Trophoblast cell (in vitro differentiated cells and primary cell): Measurements from ENCODE around the gene ADGRB3.
A peak's percentile ranks its signal among the peaks of the same experiment; 100 is the strongest.

Source experiments
- DNase-seq, 2 donors: peaks; one replicate each; pipeline ENCODE4 v3.0.0-alpha.2; 2016
- H2AFZ ChIP-seq: 2 replicates; pipeline ENCODE4 v1.6.1; 2013; ENCODE audit warnings: low read length, moderate library complexity, mild to moderate bottlenecking; ENCODE audit not compliant: insufficient read depth, poor library complexity
- H2AK5ac ChIP-seq: 2 replicates; pipeline ENCODE4 v1.6.1; 2013; ENCODE audit warnings: mild to moderate bottlenecking, low read length
- H2BK120ac ChIP-seq: 2 replicates; pipeline ENCODE4 v1.6.1; 2013; ENCODE audit warnings: low read length, mild to moderate bottlenecking, moderate library complexity; ENCODE audit not compliant: insufficient read depth, poor library complexity
- H2BK12ac ChIP-seq: 2 replicates; pipeline ENCODE4 v1.6.1; 2013; ENCODE audit warnings: mild to moderate bottlenecking, low read length, moderate library complexity
- H2BK5ac ChIP-seq: 2 replicates; pipeline ENCODE4 v1.6.1; 2013; ENCODE audit warnings: low read length, low read depth, moderate library complexity, mild to moderate bottlenecking; ENCODE audit not compliant: poor library complexity
- H3K14ac ChIP-seq: 2 replicates; pipeline ENCODE4 v1.6.1; 2013; ENCODE audit warnings: mild to moderate bottlenecking, low read length
- H3K18ac ChIP-seq: 2 replicates; pipeline ENCODE4 v1.6.1; 2013; ENCODE audit warnings: mild to moderate bottlenecking, low read length
- H3K23ac ChIP-seq: 2 replicates; pipeline ENCODE4 v1.6.1; 2013; ENCODE audit warnings: low read length
- H3K27ac ChIP-seq: 2 replicates; pipeline ENCODE4 v1.5.1; 2013; ENCODE audit warnings: low read depth, mild to moderate bottlenecking, inconsistent platforms, low read length, moderate library complexity
- H3K27me3 ChIP-seq: 2 replicates; pipeline ENCODE4 v1.6.1; 2013; ENCODE audit warnings: inconsistent platforms, mild to moderate bottlenecking, low read length, moderate library complexity; ENCODE audit not compliant: insufficient read depth
- H3K36me3 ChIP-seq, 2 experiments: 1 replicate in 1 of 2; 2 replicates in 1 of 2; pipeline ENCODE4 v1.6.1; 2013; ENCODE audit warnings: low read length in 2 of 2, mild to moderate bottlenecking in 2 of 2, moderate library complexity in 1 of 2; ENCODE audit not compliant: insufficient read depth in 2 of 2, control insufficient read depth in 1 of 2
- H3K4ac ChIP-seq: 2 replicates; pipeline ENCODE4 v1.6.1; 2013; ENCODE audit warnings: low read depth, mild to moderate bottlenecking, low read length, moderate library complexity
- H3K4me1 ChIP-seq, 2 experiments: 1 replicate in 1 of 2; 2 replicates in 1 of 2; pipeline ENCODE4 v1.6.1; 2013; ENCODE audit warnings: low read length in 2 of 2, mild to moderate bottlenecking in 2 of 2, moderate library complexity in 1 of 2; ENCODE audit not compliant: insufficient read depth in 2 of 2, control insufficient read depth in 1 of 2
- H3K4me2 ChIP-seq: 2 replicates; pipeline ENCODE4 v1.6.1; 2013; ENCODE audit warnings: inconsistent platforms, mild to moderate bottlenecking, low read length, moderate library complexity
- H3K4me3 ChIP-seq: 2 replicates; pipeline ENCODE4 v1.5.1; 2013; ENCODE audit warnings: mild to moderate bottlenecking, low read depth, low read length, inconsistent platforms
- H3K79me1 ChIP-seq: one replicate; pipeline ENCODE4 v1.6.1; 2013; ENCODE audit warnings: low read length
- H3K79me2 ChIP-seq: 2 replicates; pipeline ENCODE4 v1.6.1; 2013; ENCODE audit warnings: low read length, mild to moderate bottlenecking; ENCODE audit not compliant: control insufficient read depth, insufficient read depth, poor library complexity
- H3K9ac ChIP-seq: 2 replicates; pipeline ENCODE4 v1.6.1; 2013; ENCODE audit warnings: mild to moderate bottlenecking, low read length
- H3K9me3 ChIP-seq: 2 replicates; pipeline ENCODE4 v1.6.1; 2013; ENCODE audit warnings: low read depth, mild to moderate bottlenecking, control low read depth, inconsistent platforms, low read length; ENCODE audit not compliant: insufficient read depth
- H4K12ac ChIP-seq: 2 replicates; pipeline ENCODE4 v1.6.1; 2013; ENCODE audit warnings: low read depth, mild to moderate bottlenecking, low read length, moderate library complexity
- H4K8ac ChIP-seq: 2 replicates; pipeline ENCODE4 v1.6.1; 2013; ENCODE audit warnings: low read depth, mild to moderate bottlenecking, low read length, moderate library complexity
- H4K91ac ChIP-seq: one replicate; pipeline ENCODE4 v1.6.1; 2013; ENCODE audit warnings: low read depth, mild to moderate bottlenecking, low read length, moderate library complexity
- WGBS: extraction: QIAGEN DNeasy Blood & Tissue Kit; methylation state at CpG from one replicate; pipeline ENCODE4 v1.1.7; 2013; ENCODE audit warnings: missing lambda C conversion rate; ENCODE audit not compliant: insufficient read length, insufficient coverage; ENCODE audit errors: extremely low coverage; 5-methylcytosine and 5-hydroxymethylcytosine counted together

The ADGRB3 gene

GRCh38 chr6:69238067-69238466 lies 603.0 kb downstream of the ADGRB3 start:
- no peak overlapping the region for H4K8ac ChIP-seq
- no peak overlapping the region for H3K14ac ChIP-seq
- no peak overlapping the region for H2AFZ ChIP-seq
- no peak for DNase-seq
- H2AK5ac ChIP-seq: no peak overlapping the region
- H3K4ac ChIP-seq: no peak overlapping the region
- H3K27ac ChIP-seq: no peak overlapping the region
- no peaks in the 10 kb centered on the region for H3K79me2 ChIP-seq
- no peak overlapping the region for H2BK5ac ChIP-seq
- WGBS: no CpG with 5 or more reads among the region's 1 CpG
- H3K79me1 ChIP-seq: no peaks in the 10 kb centered on the region
- no peak overlapping the region for H2BK120ac ChIP-seq
- H4K12ac ChIP-seq: no peak overlapping the region
- H3K4me2 ChIP-seq: no peak overlapping the region
- H3K4me3 ChIP-seq: no peak overlapping the region
- H3K4me1 ChIP-seq: no peaks in the 10 kb centered on the region
- H4K91ac ChIP-seq: no peak overlapping the region
- no peak overlapping the region for H2BK12ac ChIP-seq
- H3K27me3 ChIP-seq: no peaks in the 10 kb centered on the region
- H3K18ac ChIP-seq: no peak overlapping the region
- H3K23ac ChIP-seq: no peak overlapping the region
- H3K36me3 ChIP-seq: no peaks in the 10 kb centered on the region
- H3K9me3 ChIP-seq: no peaks in the 10 kb centered on the region
- no peak overlapping the region for H3K9ac ChIP-seq

GRCh38 chr6:69246983-69247382 lies 611.9 kb downstream of the ADGRB3 start:
- Histone ChIP-seq H3K14ac (no peak overlapping the region), H3K9ac (no peak overlapping the region), H3K79me1 (no peaks in the 10 kb centered on the region), H4K8ac (no peak overlapping the region), H2AK5ac (no peak overlapping the region), H3K27me3 (no peaks in the 10 kb centered on the region), H3K27ac (no peak overlapping the region), H3K79me2 (no peaks in the 10 kb centered on the region), H2BK5ac (no peak overlapping the region), H3K23ac (no peak overlapping the region), H3K4me2 (no peak overlapping the region), H3K18ac (no peak overlapping the region), H4K12ac (no peak overlapping the region), H3K4me3 (no peak overlapping the region), H2AFZ (no peak overlapping the region), H3K36me3 (no peaks in the 10 kb centered on the region), H3K9me3 (no peaks in the 10 kb centered on the region), H4K91ac (no peak overlapping the region), H3K4me1 (no peaks in the 10 kb centered on the region), H2BK120ac (no peak overlapping the region), H3K4ac (no peak overlapping the region), H2BK12ac (no peak overlapping the region)
- WGBS: no CpG with 5 or more reads among the region's 2 CpGs
- no peak for DNase-seq

GRCh38 chr6:69261010-69261409 lies 625.9 kb downstream of the ADGRB3 start:
- H3K79me2 ChIP-seq: no peaks in the 10 kb centered on the region
- no peak overlapping the region for H4K91ac ChIP-seq
- no CpG with 5 or more reads among the region's 2 CpGs for WGBS
- H3K9me3 ChIP-seq: no peaks in the 10 kb centered on the region
- H3K27ac ChIP-seq: no peak overlapping the region
- H3K4me2 ChIP-seq: no peak overlapping the region
- H4K12ac ChIP-seq: no peak overlapping the region
- no peak overlapping the region for H3K23ac ChIP-seq
- no peaks in the 10 kb centered on the region for H3K4me1 ChIP-seq
- no peak overlapping the region for H2BK5ac ChIP-seq
- H3K36me3 ChIP-seq: no peaks in the 10 kb centered on the region
- no peak overlapping the region for H2BK120ac ChIP-seq
- H3K18ac ChIP-seq: no peak overlapping the region
- H2BK12ac ChIP-seq: no peak overlapping the region
- H2AFZ ChIP-seq: no peak overlapping the region
- no peak overlapping the region for H3K4me3 ChIP-seq
- no peak overlapping the region for H3K9ac ChIP-seq
- no peak overlapping the region for H3K14ac ChIP-seq
- H2AK5ac ChIP-seq: no peak overlapping the region
- H3K4ac ChIP-seq: no peak overlapping the region
- DNase-seq: no peak
- H3K79me1 ChIP-seq: no peaks in the 10 kb centered on the region
- no peaks in the 10 kb centered on the region for H3K27me3 ChIP-seq
- H4K8ac ChIP-seq: no peak overlapping the region

GRCh38 chr6:69263297-69263696 lies 628.2 kb downstream of the ADGRB3 start:
- H2AFZ ChIP-seq: no peak overlapping the region
- H2BK120ac ChIP-seq: no peak overlapping the region
- no peaks in the 10 kb centered on the region for H3K4me1 ChIP-seq
- no peaks in the 10 kb centered on the region for H3K9me3 ChIP-seq
- H3K36me3 ChIP-seq: no peaks in the 10 kb centered on the region
- no peaks in the 10 kb centered on the region for H3K79me1 ChIP-seq
- H3K4ac ChIP-seq: no peak overlapping the region
- no peak overlapping the region for H3K9ac ChIP-seq
- no CpG with 5 or more reads among the region's 2 CpGs for WGBS
- no peak overlapping the region for H4K91ac ChIP-seq
- H3K4me2 ChIP-seq: no peak overlapping the region
- no peak overlapping the region for H4K12ac ChIP-seq
- H4K8ac ChIP-seq: no peak overlapping the region
- H3K27me3 ChIP-seq: no peaks in the 10 kb centered on the region
- no peak overlapping the region for H2BK5ac ChIP-seq
- no peak overlapping the region for H2AK5ac ChIP-seq
- no peaks in the 10 kb centered on the region for H3K79me2 ChIP-seq
- no peak overlapping the region for H3K4me3 ChIP-seq
- no peak overlapping the region for H2BK12ac ChIP-seq
- no peak overlapping the region for H3K27ac ChIP-seq
- no peak overlapping the region for H3K18ac ChIP-seq
- H3K23ac ChIP-seq: no peak overlapping the region
- H3K14ac ChIP-seq: no peak overlapping the region
- peak in 1 of 2 donors; percentile 16 for DNase-seq
